D341Med (cell line): ENCODE results near the gene NRG4.
"Not testable (repeated sequence)": the region's sequence is repeated elsewhere in the genome, so short reads cannot be mapped to it uniquely, and the experiment has no call there.

ENCODE experiments used
- DNase-seq: peaks from one replicate; pipeline ENCODE4 v3.0.0; 2012; ENCODE audit warnings: low spot score

NRG4 gene, protein sequence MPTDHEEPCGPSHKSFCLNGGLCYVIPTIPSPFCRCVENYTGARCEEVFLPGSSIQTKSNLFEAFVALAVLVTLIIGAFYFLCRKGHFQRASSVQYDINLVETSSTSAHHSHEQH

DNA sequence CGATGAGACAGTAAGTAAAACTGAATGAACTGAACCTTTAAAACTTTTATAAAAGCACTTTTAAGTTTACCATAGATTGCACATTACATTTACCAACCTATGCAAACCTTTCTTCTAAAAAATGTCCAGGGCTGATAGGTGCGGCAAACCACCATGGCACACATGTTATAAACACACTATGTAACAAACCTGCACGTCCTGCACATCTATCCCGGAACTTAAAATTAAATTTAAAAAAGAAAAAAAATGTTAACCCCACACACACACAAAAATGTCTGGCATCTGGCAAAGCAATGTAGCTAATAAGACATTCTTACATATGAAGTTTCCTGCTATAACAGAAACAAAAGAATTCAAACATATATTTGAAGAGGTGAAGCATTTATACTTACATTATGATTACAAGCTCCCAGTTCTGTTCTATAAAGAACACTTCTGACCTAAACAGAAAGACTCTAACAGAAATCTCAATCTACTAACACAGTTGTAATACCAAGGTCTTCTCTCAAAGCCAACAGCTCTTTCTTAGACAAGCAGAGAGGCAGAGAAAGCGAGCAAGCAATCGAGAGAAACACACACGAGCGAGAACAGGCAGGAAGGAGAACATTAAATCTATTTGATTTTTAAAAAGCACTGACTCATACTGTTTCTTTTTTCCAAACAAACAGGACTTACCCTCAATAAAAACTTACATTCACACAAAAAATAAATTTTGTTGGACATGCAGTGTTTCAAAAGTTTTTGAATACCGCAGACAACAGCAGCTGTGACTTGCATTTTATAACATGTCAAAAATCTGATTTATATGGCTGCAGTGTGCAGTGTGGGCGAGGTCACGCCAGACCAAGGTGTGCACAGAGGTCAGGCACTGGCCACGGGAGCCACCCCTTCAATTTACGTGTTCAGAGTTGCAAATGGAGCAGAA is at the start of gene NRG4:
Gene NRG4, minus strand, starts transcription at position 798 of the 925 bp plus-strand sequence. CDS start 1,194 bp downstream, outside the sequence.
- no peak for DNase-seq

DNA sequence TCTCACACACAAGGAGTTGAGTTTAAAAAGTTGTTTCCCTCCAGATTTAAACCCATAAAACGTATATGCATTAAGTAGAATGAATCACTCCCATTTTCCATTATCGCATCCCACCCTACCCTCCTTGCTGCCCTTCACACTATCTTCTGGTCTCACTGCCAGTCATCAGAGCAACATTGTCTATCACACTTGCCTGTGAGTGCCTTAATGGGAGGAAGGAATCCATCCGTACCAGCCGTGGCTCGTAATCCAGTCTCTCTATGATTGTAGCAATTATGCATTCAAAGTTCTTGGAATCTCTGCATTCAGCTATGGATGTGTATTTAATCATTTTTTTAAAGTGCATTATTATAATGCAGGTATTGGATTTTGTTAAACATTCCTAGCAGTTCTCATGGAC is 49.5 kb upstream of the NRG4 start:
- DNase-seq = no peak

DNA sequence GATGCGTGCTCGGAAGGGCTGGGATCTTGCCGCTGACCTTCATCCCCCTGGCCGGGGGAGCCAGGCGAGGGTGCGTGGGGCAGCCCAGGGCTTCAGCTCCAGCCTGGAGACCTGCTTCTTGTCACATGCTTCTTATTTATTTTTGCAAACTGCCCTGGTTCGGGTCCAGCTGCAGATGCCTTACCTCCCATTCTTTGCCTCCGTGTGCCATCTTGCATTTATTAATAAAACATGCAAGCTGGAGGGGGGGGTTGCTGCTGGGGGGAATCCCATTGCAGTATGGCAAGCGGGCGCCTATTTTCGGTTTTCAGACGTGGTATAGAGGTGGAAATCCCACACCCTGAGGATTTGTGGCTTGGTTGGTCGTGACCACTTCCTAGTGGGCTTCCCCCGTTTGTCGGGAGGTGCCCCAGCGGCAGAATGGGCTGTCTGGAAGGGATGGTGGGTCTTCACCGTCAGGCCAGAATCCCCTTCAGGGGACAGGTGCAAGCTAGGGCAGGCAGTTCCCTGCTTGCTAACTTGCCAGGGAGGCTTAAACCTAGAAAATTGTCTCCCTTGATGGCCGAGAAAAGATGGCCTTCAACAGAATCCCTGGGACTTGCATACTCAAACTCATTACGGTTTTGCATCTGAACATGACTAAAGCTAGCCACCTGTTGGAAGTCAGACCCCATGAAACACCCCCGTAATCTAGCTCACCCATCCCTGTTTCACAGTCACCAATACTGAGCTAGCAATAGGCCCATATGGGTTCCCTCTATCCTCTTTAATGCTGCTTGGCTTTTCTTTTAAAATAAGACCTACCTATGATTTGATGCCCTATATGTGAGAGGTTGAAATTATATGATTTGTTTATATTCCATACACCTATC is 48.1 kb upstream of the NRG4 start:
- DNase-seq = no peak

DNA sequence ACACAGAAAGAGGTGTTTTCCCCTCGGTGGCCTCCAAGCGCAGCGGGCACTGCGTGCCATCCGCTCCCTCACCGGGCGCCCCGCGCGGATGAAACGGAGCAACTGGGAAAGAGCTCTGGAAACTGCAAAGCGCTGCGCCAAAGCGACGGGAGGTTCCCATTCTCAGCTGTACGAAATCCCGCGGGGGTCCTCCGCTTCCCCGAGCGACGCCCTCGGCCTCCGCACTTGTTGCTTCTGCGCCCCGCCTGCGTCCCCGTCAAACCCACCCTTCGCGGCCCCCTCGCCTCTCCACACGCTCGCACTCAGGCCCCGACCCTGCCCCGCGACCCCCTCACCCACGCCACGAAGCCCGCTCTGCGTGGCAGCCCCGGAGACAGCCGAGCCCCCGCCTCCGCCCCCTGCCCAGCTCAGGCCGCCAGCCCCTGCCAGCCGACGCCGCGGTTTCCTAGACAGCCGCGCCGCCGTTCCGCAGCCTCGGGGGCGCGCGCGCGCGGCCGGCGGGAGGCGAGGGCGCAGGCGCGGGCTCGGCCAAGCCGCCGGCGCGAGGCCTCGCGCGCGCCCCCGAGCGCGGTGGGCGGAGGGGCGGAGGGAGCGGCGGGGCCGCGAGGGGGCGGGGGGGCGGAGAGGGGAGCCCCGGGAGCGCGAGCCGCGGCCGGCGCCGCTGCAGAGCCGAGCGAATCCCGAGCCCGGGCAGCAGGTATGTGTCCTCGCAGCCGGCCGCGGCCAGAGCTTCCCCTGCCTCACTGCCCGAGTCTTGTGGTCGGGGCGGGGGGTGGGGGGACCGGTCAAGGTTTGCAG is 47.3 kb upstream of the NRG4 start, which contains the start of gene TMEM266:
Gene TMEM266, plus strand, starts transcription at position 666 of the 798 bp plus-strand sequence. CDS start 74,279 bp downstream, outside the sequence.
- peak; percentile 97 for DNase-seq

- peak; percentile 49 for DNase-seq
These were observed 46.6 kb upstream of the NRG4 start for GRCh38 chr15:76058714-76059319.

DNA sequence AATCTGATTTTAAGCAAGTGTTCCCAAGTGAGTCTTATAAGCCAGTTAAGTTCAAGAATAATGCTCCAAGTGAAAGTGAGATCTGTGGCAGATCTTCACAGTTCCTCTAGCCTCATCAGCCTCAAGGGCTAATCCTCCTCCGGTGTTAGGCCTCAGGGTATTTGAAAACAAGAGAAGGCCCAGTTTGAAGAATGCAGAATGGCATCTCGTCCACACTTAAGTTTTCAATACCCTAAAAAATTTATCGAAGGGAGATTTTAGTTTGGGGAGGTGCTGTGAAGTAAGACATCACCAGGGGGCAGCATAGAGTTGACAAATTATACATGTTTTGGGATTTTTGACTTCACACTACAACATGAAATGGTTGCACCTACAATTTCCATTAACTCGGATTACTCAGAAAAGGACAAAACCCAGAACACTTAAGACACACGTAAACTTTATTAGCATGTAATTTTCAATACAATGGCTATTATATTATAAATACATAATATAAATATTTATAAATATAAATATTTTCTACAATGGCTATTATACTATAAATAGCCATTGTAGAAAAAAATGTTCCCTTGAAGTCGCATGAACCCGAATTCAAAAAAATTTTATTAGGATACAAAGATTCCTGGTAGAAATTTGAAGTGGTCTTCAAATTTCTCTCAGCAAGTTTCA is 45.2 kb upstream of the NRG4 start:
- no peak for DNase-seq

GRCh38 chr15:76056931-76057330 is 44.7 kb upstream of the NRG4 start:
- no peak for DNase-seq

- DNase-seq = not testable (repeated sequence)
These were observed 42.0 kb upstream of the NRG4 start for GRCh38 chr15:76054201-76054600.

DNA sequence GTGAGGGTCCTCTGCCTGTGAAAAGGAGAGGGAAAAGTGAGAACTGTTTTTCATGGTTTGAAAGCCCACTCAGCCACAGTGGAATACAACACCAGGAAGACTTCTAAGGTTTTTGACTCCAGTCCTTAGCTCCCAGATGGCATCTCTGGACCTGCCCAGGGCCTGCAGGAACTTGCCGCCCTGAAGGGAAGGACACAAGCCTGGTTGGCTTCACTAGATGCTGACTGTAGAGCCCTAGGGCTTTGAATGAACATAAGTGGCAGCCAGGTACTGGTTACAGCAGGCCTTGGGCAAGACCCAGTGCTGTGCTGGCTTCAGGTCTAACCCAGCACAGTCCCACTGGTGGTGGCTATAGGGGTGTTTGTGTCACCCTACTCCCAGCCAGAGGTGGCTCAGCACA is 26.3 kb upstream of the NRG4 start:
- no peak for DNase-seq

- DNase-seq = no peak
These were observed 23.4 kb upstream of the NRG4 start for GRCh38 chr15:76035593-76035992.

GRCh38 chr15:76034111-76034510 is 21.9 kb upstream of the NRG4 start:
- no peak for DNase-seq

DNA sequence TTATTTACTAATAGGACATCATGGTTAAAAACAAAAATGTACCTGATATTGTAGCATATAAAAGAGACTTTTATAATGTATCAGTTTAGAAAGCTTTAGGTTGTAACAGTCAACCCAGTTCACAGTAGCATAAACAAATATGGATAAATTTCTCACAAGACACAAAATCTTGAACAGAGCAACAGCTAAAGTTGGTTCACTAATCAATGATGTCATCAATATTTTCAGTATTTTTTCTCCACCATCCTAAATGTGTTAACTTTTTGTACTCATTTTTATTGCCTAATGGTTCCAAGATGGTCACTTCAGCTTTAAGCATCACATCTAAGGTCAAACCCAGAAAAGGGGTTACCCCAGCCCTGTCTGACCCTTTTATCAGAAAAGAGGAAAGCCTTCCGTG is 21.2 kb upstream of the NRG4 start:
- DNase-seq = no peak

- DNase-seq = no peak
These were observed 19.8 kb upstream of the NRG4 start for GRCh38 chr15:76032046-76032445.

- DNase-seq = no peak
These were observed 12.0 kb upstream of the NRG4 start for GRCh38 chr15:76024021-76024768.

- DNase-seq = not testable (repeated sequence)
These were observed 1.2 kb upstream of the NRG4 start for GRCh38 chr15:76013470-76013869.

DNA sequence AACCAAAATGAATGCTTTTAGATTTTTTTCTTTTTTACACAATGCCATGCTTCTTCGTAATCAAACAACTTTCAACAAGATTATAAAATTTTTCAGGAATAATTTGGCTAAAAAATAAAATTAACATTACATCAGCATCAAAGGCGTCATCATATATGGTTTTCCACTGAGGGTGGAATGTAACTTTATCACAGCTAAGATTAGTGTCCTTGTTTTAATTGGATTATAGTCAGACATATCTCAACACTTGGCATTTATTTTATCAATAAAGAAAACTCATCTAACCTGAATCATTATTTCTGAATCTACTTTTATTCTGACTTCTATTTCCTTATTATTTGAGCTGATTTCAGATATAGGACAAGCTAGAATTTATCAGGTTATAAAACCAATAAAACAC is 1.6 kb downstream of the NRG4 start:
- DNase-seq = no peak

GRCh38 chr15:76006136-76006778 is 6.0 kb downstream of the NRG4 start:
- DNase-seq = no peak

- DNase-seq = no peak
These were observed 8.9 kb downstream of the NRG4 start for GRCh38 chr15:76003364-76003763.

DNA sequence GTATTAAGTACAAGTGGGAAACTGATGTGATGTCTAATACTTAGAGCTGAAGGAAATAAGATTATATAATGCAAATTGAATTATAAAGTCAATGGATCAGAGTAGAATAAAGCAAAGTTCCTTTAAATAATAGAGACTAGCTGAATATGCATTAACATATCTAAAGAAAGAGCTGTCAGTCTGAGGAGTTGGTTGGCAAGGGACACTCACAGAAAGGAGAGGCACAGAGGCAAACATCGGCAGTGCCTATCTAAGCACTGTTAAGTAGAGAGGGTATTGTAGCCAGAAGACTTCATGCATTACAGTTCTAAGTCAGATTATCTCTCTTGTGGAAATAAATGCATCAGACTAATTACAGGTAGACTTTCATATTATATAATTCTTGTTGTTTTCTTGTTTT is 16.6 kb downstream of the NRG4 start:
- no peak for DNase-seq
